GM18502 (cell line): ENCODE results near the gene CDK2AP2.

Experiments used
- ATAC-seq: cut with Tn5 transposase; IDR thresholded peaks from one replicate; pipeline ENCODE4 v1.9.1; 2021; ENCODE audit warnings: mild to moderate bottlenecking; ENCODE audit not compliant: unreplicated experiment, poor library complexity

Gene CDK2AP2

GRCh38 chr11:67504950-67505581, 2.9 kb downstream of the CDK2AP2 start, which contains the start of gene PITPNM1:
PITPNM1 (minus strand) TSS chr11:67505363; CDS start chr11:67504180, 1,183 bp downstream.
- ATAC-seq: no peak

- ATAC-seq: no peak
Measured at GRCh38 chr11:67504005-67504949, 3.7 kb downstream of the CDK2AP2 start.

- ATAC-seq: no peak
Measured at GRCh38 chr11:67503119-67504004, 4.6 kb downstream of the CDK2AP2 start.

- no peak for ATAC-seq
Measured at GRCh38 chr11:67502328-67502979, 5.5 kb downstream of the CDK2AP2 start.

- no peak for ATAC-seq
Measured at GRCh38 chr11:67501854-67502253, 6.1 kb downstream of the CDK2AP2 start.

GRCh38 chr11:67500831-67501715, 6.9 kb downstream of the CDK2AP2 start:
- no peak for ATAC-seq

- no peak for ATAC-seq
Measured at GRCh38 chr11:67500484-67500821, 7.5 kb downstream of the CDK2AP2 start.

GRCh38 chr11:67499808-67500483, 8.0 kb downstream of the CDK2AP2 start:
- no peak for ATAC-seq

- no peak for ATAC-seq
Measured at GRCh38 chr11:67498544-67498972, 9.4 kb downstream of the CDK2AP2 start.

GRCh38 chr11:67497656-67498291, 10.2 kb downstream of the CDK2AP2 start:
- no peak for ATAC-seq

GRCh38 chr11:67496113-67496512, 11.8 kb downstream of the CDK2AP2 start:
- ATAC-seq: no peak

- no peak for ATAC-seq
Measured at GRCh38 chr11:67495234-67496005, 12.5 kb downstream of the CDK2AP2 start.

GRCh38 chr11:67494371-67495233, 13.4 kb downstream of the CDK2AP2 start:
- ATAC-seq: no peak

- ATAC-seq: no peak
Measured at GRCh38 chr11:67493548-67494370, 14.2 kb downstream of the CDK2AP2 start.

- ATAC-seq: no peak
Measured at GRCh38 chr11:67492801-67493547, 15.0 kb downstream of the CDK2AP2 start.
